ENCODE data around the gene KIAA1671. TPM values are rescaled to one million over a fixed set of nuclear protein-coding genes. Genes with fewer than 3 reads are reported as not detected.

Gene KIAA1671
- polyA plus RNA-seq, 2 donors = 14.2 to 17.7 TPM

DNA sequence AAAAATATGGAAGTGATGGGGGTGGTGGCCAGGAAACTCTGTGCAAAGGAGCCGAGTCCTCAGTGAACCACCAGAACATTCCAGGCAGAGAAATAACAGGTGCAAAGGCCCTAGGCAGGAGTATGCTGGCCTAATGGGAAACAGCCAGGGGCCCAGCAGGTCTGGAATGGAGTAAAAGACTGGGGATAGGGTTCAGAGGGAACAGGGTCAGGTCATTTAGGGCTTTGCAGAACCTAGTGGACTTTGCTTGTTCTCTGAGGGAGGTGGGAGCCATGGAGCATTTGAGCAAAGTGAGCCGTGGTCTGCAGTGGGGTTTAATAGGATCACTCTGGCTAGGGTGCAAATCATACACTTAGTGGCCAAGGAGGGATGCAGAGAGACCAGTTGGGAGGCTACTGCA lies 255.8 kb downstream of the KIAA1671 start:
- no peaks in the 10 kb centered on the region for H3K9me3 ChIP-seq (ENCODE audit: control insufficient read depth in 2 of 2, insufficient read depth in 1 of 2, low read depth in 1 of 2, low read length in 1 of 2)
- WGBS, 2 donors = 85 to 92% methylated on average over 2 of the region's 2 CpGs
- H3K27ac ChIP-seq (ENCODE audit: low read depth in 2 of 2, low read length in 1 of 2) = no peak overlapping the region
- no peak overlapping the region for H3K4me3 ChIP-seq (ENCODE audit: low read depth in 1 of 2, low read length in 2 of 2)
- H3K4me1 ChIP-seq (ENCODE audit: control insufficient read depth in 2 of 2, insufficient read depth in 2 of 2, low read length in 1 of 2) = no peaks in the 10 kb centered on the region
- peaks cover 0 to 4% of the 10 kb centered on the region in 2 donors for H3K36me3 ChIP-seq (ENCODE audit: control insufficient read depth in 2 of 2, insufficient read depth in 2 of 2, low read length in 1 of 2)
- H3K27me3 ChIP-seq (ENCODE audit: control insufficient read depth in 1 of 2, insufficient read depth in 2 of 2, low read length in 2 of 2) = no peaks in the 10 kb centered on the region

DNA sequence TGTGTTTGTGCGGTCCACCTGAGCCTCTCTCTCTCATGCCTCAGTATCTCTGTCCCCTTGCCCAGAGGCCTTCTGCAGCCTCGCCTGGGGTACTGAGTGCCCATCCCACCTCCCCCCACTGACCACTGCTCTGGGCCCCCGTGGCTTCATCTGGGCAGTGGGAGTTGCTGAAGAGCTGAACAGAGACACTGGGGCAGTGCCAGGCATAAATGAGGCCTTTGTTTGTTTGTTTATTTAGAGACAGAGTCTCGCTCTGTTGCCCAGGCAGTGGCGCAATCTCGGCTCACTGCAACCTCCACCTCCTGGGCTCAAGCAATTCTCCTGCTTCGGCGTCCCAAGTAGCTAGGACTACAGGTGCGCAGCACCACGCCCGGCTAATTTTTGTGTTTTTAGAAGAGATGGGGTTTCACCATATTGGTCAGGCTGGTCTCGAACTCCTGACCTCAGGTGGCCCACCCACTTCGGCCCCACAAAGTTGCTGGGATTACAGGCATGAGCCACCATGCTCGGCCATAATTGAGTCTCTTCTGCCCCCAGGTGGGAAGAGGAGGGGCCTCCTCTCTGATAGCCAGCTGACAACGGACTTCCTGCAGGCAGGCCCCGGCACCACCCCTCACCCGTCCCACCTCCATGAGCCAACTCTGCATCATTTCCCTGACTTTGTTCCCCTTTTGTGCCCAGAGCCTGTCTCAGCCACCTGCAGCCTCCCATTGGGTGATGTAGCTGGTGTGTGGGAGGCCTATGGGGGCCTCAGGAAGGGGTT lies 256.4 kb downstream of the KIAA1671 start:
- H3K4me3 ChIP-seq (ENCODE audit: low read depth in 1 of 2, low read length in 2 of 2) = no peak overlapping the region
- H3K36me3 ChIP-seq (ENCODE audit: control insufficient read depth in 2 of 2, insufficient read depth in 2 of 2, low read length in 1 of 2) = peaks cover 0 to 4% of the 10 kb centered on the region in 2 donors
- H3K27me3 ChIP-seq (ENCODE audit: control insufficient read depth in 1 of 2, insufficient read depth in 2 of 2, low read length in 2 of 2) = no peaks in the 10 kb centered on the region
- H3K9me3 ChIP-seq (ENCODE audit: control insufficient read depth in 2 of 2, insufficient read depth in 1 of 2, low read depth in 1 of 2, low read length in 1 of 2) = no peaks in the 10 kb centered on the region
- no peaks in the 10 kb centered on the region for H3K4me1 ChIP-seq (ENCODE audit: control insufficient read depth in 2 of 2, insufficient read depth in 2 of 2, low read length in 1 of 2)
- 76 to 80% methylated on average over 17 of the region's 17 CpGs for WGBS, 2 donors
- H3K27ac ChIP-seq (ENCODE audit: low read depth in 2 of 2, low read length in 1 of 2) = no peak overlapping the region

DNA sequence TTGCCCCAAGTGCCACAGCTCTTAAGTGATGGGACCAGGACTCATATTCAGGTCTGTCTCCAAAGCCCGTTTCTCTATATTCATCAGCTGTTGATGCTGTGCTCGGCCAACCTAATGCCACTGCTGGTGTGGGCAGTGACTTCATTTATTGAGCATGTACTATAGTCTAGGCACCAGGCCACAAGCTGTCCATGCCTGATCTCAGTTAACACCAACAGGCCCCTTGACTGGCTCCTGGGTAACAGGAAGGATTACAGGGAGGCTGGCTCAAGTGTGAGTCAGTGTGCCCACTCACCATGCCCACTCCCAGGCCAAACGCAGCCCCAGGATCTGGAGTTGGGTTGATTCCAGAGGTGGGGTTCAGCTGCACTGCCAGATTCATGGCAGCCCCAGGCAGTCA lies 258.3 kb downstream of the KIAA1671 start:
- H3K4me1 ChIP-seq (ENCODE audit: control insufficient read depth in 2 of 2, insufficient read depth in 2 of 2, low read length in 1 of 2) = no peaks in the 10 kb centered on the region
- no peaks in the 10 kb centered on the region for H3K9me3 ChIP-seq (ENCODE audit: control insufficient read depth in 2 of 2, insufficient read depth in 1 of 2, low read depth in 1 of 2, low read length in 1 of 2)
- WGBS, 2 donors = 65 to 74% methylated on average over 3 of the region's 3 CpGs
- H3K36me3 ChIP-seq (ENCODE audit: control insufficient read depth in 2 of 2, insufficient read depth in 2 of 2, low read length in 1 of 2) = no peaks in the 10 kb centered on the region
- no peak overlapping the region for H3K4me3 ChIP-seq (ENCODE audit: low read depth in 1 of 2, low read length in 2 of 2)
- H3K27me3 ChIP-seq (ENCODE audit: control insufficient read depth in 1 of 2, insufficient read depth in 2 of 2, low read length in 2 of 2) = no peaks in the 10 kb centered on the region
- no peak overlapping the region for H3K27ac ChIP-seq (ENCODE audit: low read depth in 2 of 2, low read length in 1 of 2)

DNA sequence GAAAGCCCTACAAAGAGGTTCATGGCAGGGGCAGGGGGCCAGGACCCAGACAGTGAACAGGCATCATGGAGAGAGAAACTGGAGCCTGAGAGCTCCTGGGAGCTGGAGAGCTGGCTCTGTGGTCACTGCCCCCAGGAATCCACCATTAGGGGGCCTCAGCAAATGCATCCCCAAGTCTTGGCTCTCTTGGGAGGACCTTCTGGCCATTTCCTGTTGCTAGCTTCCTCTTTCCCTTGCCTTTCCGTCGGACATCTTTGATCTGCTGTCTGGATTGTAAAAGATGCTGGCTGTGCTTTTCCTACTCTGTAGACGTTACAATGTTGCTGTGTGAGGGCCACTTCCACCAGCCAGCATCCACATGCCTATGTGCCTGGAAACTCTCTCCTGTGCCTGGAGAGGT lies 259.8 kb downstream of the KIAA1671 start:
- H3K27ac ChIP-seq (ENCODE audit: low read depth in 2 of 2, low read length in 1 of 2) = no peak overlapping the region

GRCh38 chr22:25213221-25213620 lies 260.7 kb downstream of the KIAA1671 start:
- Histone ChIP-seq H3K27me3 (ENCODE audit: control insufficient read depth in 1 of 2, insufficient read depth in 2 of 2, low read length in 2 of 2) (no peaks in the 10 kb centered on the region), H3K27ac (ENCODE audit: low read depth in 2 of 2, low read length in 1 of 2) (no peak overlapping the region), H3K4me3 (ENCODE audit: low read depth in 1 of 2, low read length in 2 of 2) (no peak overlapping the region), H3K36me3 (ENCODE audit: control insufficient read depth in 2 of 2, insufficient read depth in 2 of 2, low read length in 1 of 2) (no peaks in the 10 kb centered on the region), H3K4me1 (ENCODE audit: control insufficient read depth in 2 of 2, insufficient read depth in 2 of 2, low read length in 1 of 2) (no peaks in the 10 kb centered on the region), H3K9me3 (ENCODE audit: control insufficient read depth in 2 of 2, insufficient read depth in 1 of 2, low read depth in 1 of 2, low read length in 1 of 2) (no peaks in the 10 kb centered on the region)
- WGBS, 2 donors = 76% methylated on average over 3 of the region's 3 CpGs

More for the DNA sequence above, 259.8 kb downstream of the KIAA1671 start:
- Histone ChIP-seq H3K4me3 (ENCODE audit: low read depth in 1 of 2, low read length in 2 of 2) (no peak overlapping the region), H3K4me1 (ENCODE audit: control insufficient read depth in 2 of 2, insufficient read depth in 2 of 2, low read length in 1 of 2) (no peaks in the 10 kb centered on the region), H3K9me3 (ENCODE audit: control insufficient read depth in 2 of 2, insufficient read depth in 1 of 2, low read depth in 1 of 2, low read length in 1 of 2) (no peaks in the 10 kb centered on the region), H3K27me3 (ENCODE audit: control insufficient read depth in 1 of 2, insufficient read depth in 2 of 2, low read length in 2 of 2) (no peaks in the 10 kb centered on the region), H3K36me3 (ENCODE audit: control insufficient read depth in 2 of 2, insufficient read depth in 2 of 2, low read length in 1 of 2) (no peaks in the 10 kb centered on the region)
- 54% methylated on average over 3 of the region's 3 CpGs for WGBS, 2 donors

GRCh38 chr22:25216230-25216629 lies 263.7 kb downstream of the KIAA1671 start:
- 76 to 85% methylated on average over 2 of the region's 2 CpGs for WGBS, 2 donors
- H3K9me3 ChIP-seq (ENCODE audit: control insufficient read depth in 2 of 2, insufficient read depth in 1 of 2, low read depth in 1 of 2, low read length in 1 of 2) = no peaks in the 10 kb centered on the region
- no peak overlapping the region for H3K27ac ChIP-seq (ENCODE audit: low read depth in 2 of 2, low read length in 1 of 2)
- no peaks in the 10 kb centered on the region for H3K4me1 ChIP-seq (ENCODE audit: control insufficient read depth in 2 of 2, insufficient read depth in 2 of 2, low read length in 1 of 2)
- H3K36me3 ChIP-seq (ENCODE audit: control insufficient read depth in 2 of 2, insufficient read depth in 2 of 2, low read length in 1 of 2) = no peaks in the 10 kb centered on the region
- H3K4me3 ChIP-seq (ENCODE audit: low read depth in 1 of 2, low read length in 2 of 2) = no peak overlapping the region
- H3K27me3 ChIP-seq (ENCODE audit: control insufficient read depth in 1 of 2, insufficient read depth in 2 of 2, low read length in 2 of 2) = no peaks in the 10 kb centered on the region

DNA sequence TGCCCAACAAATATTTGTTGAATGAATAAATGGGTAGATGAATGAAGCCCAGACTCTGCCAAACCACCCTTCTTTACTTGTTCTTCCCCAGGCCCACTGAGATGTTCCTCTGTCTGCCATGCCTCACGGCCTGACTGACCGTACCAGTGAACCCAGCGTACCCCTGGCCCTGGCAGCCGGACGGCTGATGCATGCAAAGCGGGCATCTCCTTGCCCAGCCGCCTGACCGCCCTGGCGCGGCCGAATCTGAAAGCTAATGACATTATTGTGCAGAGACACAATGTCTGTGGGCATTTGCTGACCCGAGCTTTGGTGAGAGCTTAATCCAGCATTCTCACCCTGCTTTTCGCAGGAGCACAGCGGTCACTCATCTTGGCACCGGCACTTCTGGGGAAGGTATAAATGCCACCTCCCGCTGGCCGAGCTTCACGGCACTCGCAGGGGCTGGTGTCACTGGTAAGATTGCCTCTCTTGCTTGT lies 266.7 kb downstream of the KIAA1671 start, which contains the start of gene CRYBB2:
CRYBB2 (plus strand) TSS at position 429 of the 479 bp plus-strand sequence. CDS start 1,791 bp downstream, outside the sequence.
- 90% methylated on average over 19 of the region's 19 CpGs for WGBS, 2 donors
- no peaks in the 10 kb centered on the region for H3K9me3 ChIP-seq (ENCODE audit: control insufficient read depth in 2 of 2, insufficient read depth in 1 of 2, low read depth in 1 of 2, low read length in 1 of 2)
- H3K4me3 ChIP-seq (ENCODE audit: low read depth in 1 of 2, low read length in 2 of 2) = no peak within 1 kb of the TSS
- H3K36me3 ChIP-seq (ENCODE audit: control insufficient read depth in 2 of 2, insufficient read depth in 2 of 2, low read length in 1 of 2) = no peaks in the 10 kb centered on the region
- H3K27ac ChIP-seq (ENCODE audit: low read depth in 2 of 2, low read length in 1 of 2) = no peak within 1 kb of the TSS
- no peaks in the 10 kb centered on the region for H3K27me3 ChIP-seq (ENCODE audit: control insufficient read depth in 1 of 2, insufficient read depth in 2 of 2, low read length in 2 of 2)
- H3K4me1 ChIP-seq (ENCODE audit: control insufficient read depth in 2 of 2, insufficient read depth in 2 of 2, low read length in 1 of 2) = no peaks in the 10 kb centered on the region

DNA sequence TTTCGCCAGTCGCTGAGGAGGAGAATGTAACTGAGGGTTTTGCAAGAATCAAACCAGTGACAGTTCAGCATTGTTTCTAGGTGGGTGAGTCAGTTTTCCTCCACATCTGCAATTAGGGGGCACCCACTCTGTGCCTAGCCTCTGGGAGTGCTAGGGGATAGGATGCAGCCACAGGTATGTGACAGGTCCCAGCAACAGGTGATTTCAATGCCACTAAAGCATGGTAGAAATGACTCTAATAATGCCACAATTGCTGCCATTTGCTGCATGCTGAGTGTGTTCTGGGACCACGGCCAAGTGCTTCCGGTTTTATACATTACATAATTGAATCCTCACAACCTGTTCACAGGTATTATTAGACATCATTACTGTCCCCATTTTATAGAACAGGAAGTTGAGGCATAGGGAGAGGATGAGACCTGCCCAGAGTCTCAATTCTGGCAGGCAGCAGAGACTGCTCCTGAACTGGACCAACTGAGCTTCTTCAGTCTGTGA lies 267.5 kb downstream of the KIAA1671 start:
- Histone ChIP-seq H3K4me1 (ENCODE audit: control insufficient read depth in 2 of 2, insufficient read depth in 2 of 2, low read length in 1 of 2) (no peaks in the 10 kb centered on the region), H3K9me3 (ENCODE audit: control insufficient read depth in 2 of 2, insufficient read depth in 1 of 2, low read depth in 1 of 2, low read length in 1 of 2) (no peaks in the 10 kb centered on the region), H3K4me3 (ENCODE audit: low read depth in 1 of 2, low read length in 2 of 2) (no peak overlapping the region), H3K27me3 (ENCODE audit: control insufficient read depth in 1 of 2, insufficient read depth in 2 of 2, low read length in 2 of 2) (no peaks in the 10 kb centered on the region), H3K27ac (ENCODE audit: low read depth in 2 of 2, low read length in 1 of 2) (no peak overlapping the region), H3K36me3 (ENCODE audit: control insufficient read depth in 2 of 2, insufficient read depth in 2 of 2, low read length in 1 of 2) (no peaks in the 10 kb centered on the region)
- WGBS, 2 donors = 51 to 52% methylated on average over 4 of the region's 4 CpGs

DNA sequence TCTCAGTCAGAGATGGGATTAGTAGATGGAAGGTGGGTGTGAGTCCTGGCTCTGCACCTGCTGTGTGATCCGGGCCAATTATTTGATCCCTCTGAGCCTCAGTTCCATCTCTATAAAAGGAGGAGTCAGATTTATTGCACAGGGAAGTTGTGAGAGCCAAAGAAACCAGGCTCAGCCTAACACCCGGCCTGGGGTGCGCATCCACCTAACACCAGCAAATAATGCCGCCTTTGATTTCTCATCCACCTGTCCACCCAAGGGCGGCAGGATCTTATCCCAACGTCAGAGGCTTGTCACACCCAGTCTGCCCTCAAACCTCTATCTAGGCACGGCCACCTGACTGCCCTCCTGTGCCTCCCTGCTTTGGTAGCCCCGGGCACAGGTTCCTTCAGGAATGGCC lies 269.3 kb downstream of the KIAA1671 start:
- H3K27me3 ChIP-seq (ENCODE audit: control insufficient read depth in 1 of 2, insufficient read depth in 2 of 2, low read length in 2 of 2) = no peaks in the 10 kb centered on the region
- H3K27ac ChIP-seq (ENCODE audit: low read depth in 2 of 2, low read length in 1 of 2) = no peak overlapping the region
- H3K4me3 ChIP-seq (ENCODE audit: low read depth in 1 of 2, low read length in 2 of 2) = no peak overlapping the region
- H3K4me1 ChIP-seq (ENCODE audit: control insufficient read depth in 2 of 2, insufficient read depth in 2 of 2, low read length in 1 of 2) = no peaks in the 10 kb centered on the region
- no peaks in the 10 kb centered on the region for H3K9me3 ChIP-seq (ENCODE audit: control insufficient read depth in 2 of 2, insufficient read depth in 1 of 2, low read depth in 1 of 2, low read length in 1 of 2)
- no peaks in the 10 kb centered on the region for H3K36me3 ChIP-seq (ENCODE audit: control insufficient read depth in 2 of 2, insufficient read depth in 2 of 2, low read length in 1 of 2)
- 66 to 69% methylated on average over 8 of the region's 8 CpGs for WGBS, 2 donors

Data from esophagus (tissue), 2 donors.